Activated CD4-positive, alpha-beta memory T cell treated with anti-CD3 and anti-CD28 coated beads, Interleukin-2, amount 10 ng/mL, durations not matched to agents 7 days and 5 days (primary cell): ENCODE measurements around the gene MRFAP1. TPM values are rescaled to one million over a fixed set of nuclear protein-coding genes. Genes with fewer than 3 reads are reported as not detected.
A peak's percentile ranks its signal among the peaks of the same experiment; 100 is the strongest.

Experiments
- CTCF ChIA-PET: fragments of 350-600 bp; sonication (Branson Sonifier 250); formaldehyde crosslinking; loops from one replicate; lab custom pipeline; 2021; ENCODE audit warnings: antibody characterized with exemption, inconsistent platforms; lab: Charles Lee
- POLR2A ChIA-PET: fragments of 350-600 bp; sonication (Branson Sonifier 250); formaldehyde crosslinking; loops from one replicate; lab custom pipeline; 2021; ENCODE audit warnings: antibody characterized with exemption; lab: Charles Lee
- DNase-seq: peaks from one replicate; pipeline ENCODE4 v3.0.0-alpha.2; 2020
- H3K27ac Mint-ChIP-seq: one replicate; pipeline ENCODE4 v1.8.0; 2021; ENCODE audit warnings: mild to moderate bottlenecking, mixed read lengths
- H3K27me3 Mint-ChIP-seq: one replicate; pipeline ENCODE4 v1.8.0; 2021; ENCODE audit warnings: mixed read lengths
- H3K36me3 Mint-ChIP-seq: one replicate; pipeline ENCODE4 v1.8.0; 2021; ENCODE audit warnings: low read depth, mixed read lengths
- H3K4me1 Mint-ChIP-seq: one replicate; pipeline ENCODE4 v1.8.0; 2021; ENCODE audit warnings: mixed read lengths
- H3K4me3 Mint-ChIP-seq: one replicate; pipeline ENCODE4 v1.8.0; 2021; ENCODE audit warnings: mild to moderate bottlenecking, mixed read lengths
- H3K9me3 Mint-ChIP-seq: one replicate; pipeline ENCODE4 v1.8.0; 2021; ENCODE audit warnings: mixed read lengths
- total RNA-seq, 2 experiments: library from RNA; stranded (reverse); gene quantifications; one replicate each; pipeline ENCODE4 v1.2.3, GENCODE V29; 2021

Gene MRFAP1
- total RNA-seq, 2 experiments from 2014 or later: 142 to 144 TPM

GRCh38 chr4:6682862-6683590, 42.5 kb downstream of the MRFAP1 start:
- Mint-ChIP-seq H3K4me3 (no peak overlapping the region), H3K27me3 (no peaks in the 10 kb centered on the region), H3K4me1 (peaks cover 48% of the 10 kb centered on the region), H3K36me3 (peaks cover 51% of the 10 kb centered on the region), H3K27ac (no peak overlapping the region), H3K9me3 (no peaks in the 10 kb centered on the region)
- DNase-seq: no peak
- CTCF ChIA-PET: interaction anchor here (1.9 to 3.7 kb wide), 2 partner anchors 8 to 13 kb away, joined by 12 to 20 read pairs; no protein-coding TSS in a partner anchor
- POLR2A ChIA-PET: interaction anchor here (1.9 to 2.7 kb wide), 2 partner anchors 8 to 13 kb away, joined by 10 to 22 read pairs; a partner anchor contains a TSS

GRCh38 chr4:6684656-6685055, 44.2 kb downstream of the MRFAP1 start:
- Mint-ChIP-seq H3K4me3 (no peak overlapping the region), H3K9me3 (no peaks in the 10 kb centered on the region), H3K27ac (no peak overlapping the region), H3K4me1 (peaks cover 53% of the 10 kb centered on the region), H3K27me3 (no peaks in the 10 kb centered on the region), H3K36me3 (peaks cover 47% of the 10 kb centered on the region)
- ChIA-PET CTCF (no interaction called here), POLR2A (interaction anchor here (1.5 to 2.7 kb wide), 2 partner anchors 10 kb away, joined by 3 to 22 read pairs; a partner anchor contains a TSS)
- DNase-seq: no peak

DNA sequence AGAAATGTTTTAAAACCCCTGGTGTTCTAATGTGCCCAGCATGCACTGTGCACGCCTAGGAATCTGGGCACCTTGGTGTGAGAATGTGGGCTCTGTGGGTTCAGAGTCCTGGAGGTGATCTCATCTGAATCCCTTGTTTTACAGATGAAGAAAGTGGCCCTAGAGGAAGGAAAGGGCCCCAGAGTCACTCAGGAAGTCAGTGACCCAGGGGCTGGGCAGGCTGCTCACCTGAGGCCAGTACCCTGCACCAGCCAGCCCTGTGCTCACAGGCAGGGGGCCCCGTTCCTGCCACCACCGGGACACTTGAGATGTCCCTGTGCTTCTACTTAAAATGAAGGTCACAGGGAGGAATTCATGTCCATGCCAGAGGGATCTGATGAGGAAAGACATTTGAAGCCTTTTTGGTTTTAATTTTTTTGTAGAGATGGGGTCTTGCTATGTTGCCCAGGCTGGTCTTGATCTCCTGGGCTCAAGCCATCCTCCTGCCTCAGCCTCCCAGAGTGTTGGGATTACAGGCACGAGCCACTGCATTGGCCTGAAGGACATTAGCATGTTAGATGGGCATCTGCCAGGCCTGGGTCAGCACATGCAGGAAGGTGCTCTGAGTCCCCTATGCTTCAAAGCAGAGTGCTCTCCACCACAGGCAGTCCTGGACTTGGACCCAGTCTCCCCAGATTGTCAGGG, 45.8 kb downstream of the MRFAP1 start:
- Mint-ChIP-seq H3K36me3 (peaks cover 40% of the 10 kb centered on the region), H3K27me3 (no peaks in the 10 kb centered on the region), H3K27ac (peak overlapping the region; percentile 61), H3K4me1 (peaks cover 63% of the 10 kb centered on the region), H3K4me3 (no peak overlapping the region), H3K9me3 (no peaks in the 10 kb centered on the region)
- CTCF ChIA-PET: interaction anchor here (5.3 to 10.7 kb wide), 2 partner anchors 12 to 15 kb away, joined by 70 to 180 read pairs; a partner anchor contains a TSS
- POLR2A ChIA-PET: interaction anchor here (2.0 to 10.6 kb wide), 2 partner anchors 10 to 12 kb away, joined by 9 to 374 read pairs; a partner anchor contains a TSS
- no peak for DNase-seq

DNA sequence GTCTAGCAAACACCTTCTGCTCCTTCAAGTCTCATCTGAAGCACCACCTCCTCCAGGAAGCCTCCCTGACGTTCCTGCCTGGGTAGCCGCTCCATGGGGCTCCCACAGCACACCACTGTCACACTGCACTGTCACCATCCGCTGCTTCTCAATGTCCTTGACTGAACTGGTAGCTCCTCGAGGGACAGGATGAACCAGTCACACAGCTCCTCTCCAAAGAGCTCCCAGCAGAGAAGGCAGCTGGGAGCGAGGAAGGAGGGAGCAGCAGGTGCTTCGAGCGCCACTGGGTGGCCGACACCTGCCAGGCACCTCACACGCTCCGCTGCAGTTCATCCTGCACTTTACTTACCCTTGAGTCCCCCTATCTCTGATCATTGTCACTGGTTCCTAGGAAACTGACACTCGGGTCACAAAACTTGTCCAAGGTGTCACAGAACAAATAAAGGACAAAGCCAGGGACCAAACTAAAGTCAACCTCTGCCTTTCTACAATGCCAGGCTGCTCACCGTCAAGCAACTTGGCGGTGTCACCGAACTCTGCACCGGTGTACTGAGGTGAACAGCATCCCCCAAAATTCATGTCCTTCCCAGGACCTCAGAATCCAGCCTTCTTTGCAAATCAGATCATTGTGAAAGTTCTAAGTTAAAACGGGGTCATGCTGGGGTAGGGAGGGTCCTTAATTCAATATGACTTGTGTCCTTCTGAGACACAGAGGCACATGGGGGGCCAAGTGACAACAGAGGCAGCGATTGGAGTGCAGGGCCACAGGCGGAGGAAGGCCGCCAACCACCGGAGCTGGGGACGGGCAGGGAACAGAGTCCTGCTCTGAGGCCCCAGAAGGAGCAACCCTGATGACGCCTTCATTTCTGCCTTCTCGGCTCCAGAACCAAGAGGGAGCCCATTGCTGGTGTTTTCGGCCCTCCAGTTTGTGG, 47.7 kb downstream of the MRFAP1 start:
- CTCF ChIA-PET: interaction anchor here (0.6 to 10.7 kb wide), 8 partner anchors 13 to 381 kb away, joined by 3 to 180 read pairs (median 15); partner anchors contain the start of genes BLOC1S4, MRFAP1 and MRFAP1L1
- Mint-ChIP-seq H3K4me1 (peaks cover 79% of the 10 kb centered on the region), H3K27ac (peak overlapping the region; percentile 97), H3K27me3 (no peaks in the 10 kb centered on the region), H3K4me3 (peak overlapping the region; percentile 81), H3K36me3 (peaks cover 40% of the 10 kb centered on the region), H3K9me3 (no peaks in the 10 kb centered on the region)
- DNase-seq: no peak
- POLR2A ChIA-PET: interaction anchor here (0.7 to 10.6 kb wide), 13 partner anchors 7 to 221 kb away, joined by 3 to 374 read pairs (median 12); partner anchors contain the start of genes BLOC1S4, MAN2B2, MRFAP1 and MRFAP1L1

- peak overlapping the region; percentile 97 for H3K27ac Mint-ChIP-seq
- H3K4me3 Mint-ChIP-seq: peak overlapping the region; percentile 81
- ChIA-PET POLR2A (interaction anchor here (0.7 to 10.6 kb wide), 14 partner anchors 8 to 379 kb away, joined by 3 to 374 read pairs (median 14); partner anchors contain the start of genes BLOC1S4, GRPEL1, MAN2B2 and MRFAP1), CTCF (interaction anchor here (0.6 to 10.7 kb wide), 10 partner anchors 8 to 382 kb away, joined by 3 to 180 read pairs (median 10); partner anchors contain the start of genes BLOC1S4, MRFAP1 and MRFAP1L1)
- H3K4me1 Mint-ChIP-seq: peaks cover 87% of the 10 kb centered on the region
- peaks cover 40% of the 10 kb centered on the region for H3K36me3 Mint-ChIP-seq
- DNase-seq: peak; percentile 91
- no peaks in the 10 kb centered on the region for H3K27me3 Mint-ChIP-seq
- H3K9me3 Mint-ChIP-seq: no peaks in the 10 kb centered on the region
Observed at GRCh38 chr4:6688879-6689505, 48.5 kb downstream of the MRFAP1 start.

GRCh38 chr4:6689506-6689960, 49.0 kb downstream of the MRFAP1 start:
- CTCF ChIA-PET: interaction anchor here (0.6 to 10.7 kb wide), 14 partner anchors 9 to 438 kb away, joined by 3 to 180 read pairs (median 4); partner anchors contain the start of genes BLOC1S4, MRFAP1 and MRFAP1L1
- H3K27me3 Mint-ChIP-seq: no peaks in the 10 kb centered on the region
- DNase-seq: peak; percentile 44
- H3K27ac Mint-ChIP-seq: peak overlapping the region; percentile 97
- H3K36me3 Mint-ChIP-seq: peaks cover 41% of the 10 kb centered on the region
- H3K4me1 Mint-ChIP-seq: peaks cover 92% of the 10 kb centered on the region
- POLR2A ChIA-PET: interaction anchor here (0.7 to 10.6 kb wide), 16 partner anchors 8 to 378 kb away, joined by 3 to 374 read pairs (median 12); partner anchors contain the start of genes BLOC1S4, GRPEL1, MAN2B2 and MRFAP1
- H3K4me3 Mint-ChIP-seq: peak overlapping the region; percentile 81
- no peaks in the 10 kb centered on the region for H3K9me3 Mint-ChIP-seq

Other genes starting within 250 kb of the MRFAP1 start
- not detected for gene PPP2R2C, start 168.1 kb upstream of the MRFAP1 start, total RNA-seq
- gene MAN2B2, start 65.5 kb upstream of the MRFAP1 start, total RNA-seq: 10 to 100 TPM; 34.8 to 36.3 TPM
- 100 to 1,000 TPM; 165 to 176 TPM for gene S100P, start 53.2 kb downstream of the MRFAP1 start, total RNA-seq
- 10 to 100 TPM; 81.9 to 83.1 TPM for gene MRFAP1L1, start 69.2 kb downstream of the MRFAP1 start, total RNA-seq
- 10 to 100 TPM; 22.9 to 23.2 TPM for gene BLOC1S4, start 75.5 kb downstream of the MRFAP1 start, total RNA-seq
- 10 to 100 TPM; 23.2 to 24.1 TPM for gene KIAA0232, start 142.0 kb downstream of the MRFAP1 start, total RNA-seq